SW 1271 (cell line): Measurements from ENCODE around the gene PAAF1.
"Not testable (repeated sequence)": the region's sequence is repeated elsewhere in the genome, so short reads cannot be mapped to it uniquely, and the experiment has no call there.

ENCODE experiments used
- DNase-seq, 2 experiments: peaks; one replicate each; lab custom pipeline; 2025; lab: John Stamatoyannopoulos, UW

Gene PAAF1, protein sequence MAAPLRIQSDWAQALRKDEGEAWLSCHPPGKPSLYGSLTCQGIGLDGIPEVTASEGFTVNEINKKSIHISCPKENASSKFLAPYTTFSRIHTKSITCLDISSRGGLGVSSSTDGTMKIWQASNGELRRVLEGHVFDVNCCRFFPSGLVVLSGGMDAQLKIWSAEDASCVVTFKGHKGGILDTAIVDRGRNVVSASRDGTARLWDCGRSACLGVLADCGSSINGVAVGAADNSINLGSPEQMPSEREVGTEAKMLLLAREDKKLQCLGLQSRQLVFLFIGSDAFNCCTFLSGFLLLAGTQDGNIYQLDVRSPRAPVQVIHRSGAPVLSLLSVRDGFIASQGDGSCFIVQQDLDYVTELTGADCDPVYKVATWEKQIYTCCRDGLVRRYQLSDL

DNA sequence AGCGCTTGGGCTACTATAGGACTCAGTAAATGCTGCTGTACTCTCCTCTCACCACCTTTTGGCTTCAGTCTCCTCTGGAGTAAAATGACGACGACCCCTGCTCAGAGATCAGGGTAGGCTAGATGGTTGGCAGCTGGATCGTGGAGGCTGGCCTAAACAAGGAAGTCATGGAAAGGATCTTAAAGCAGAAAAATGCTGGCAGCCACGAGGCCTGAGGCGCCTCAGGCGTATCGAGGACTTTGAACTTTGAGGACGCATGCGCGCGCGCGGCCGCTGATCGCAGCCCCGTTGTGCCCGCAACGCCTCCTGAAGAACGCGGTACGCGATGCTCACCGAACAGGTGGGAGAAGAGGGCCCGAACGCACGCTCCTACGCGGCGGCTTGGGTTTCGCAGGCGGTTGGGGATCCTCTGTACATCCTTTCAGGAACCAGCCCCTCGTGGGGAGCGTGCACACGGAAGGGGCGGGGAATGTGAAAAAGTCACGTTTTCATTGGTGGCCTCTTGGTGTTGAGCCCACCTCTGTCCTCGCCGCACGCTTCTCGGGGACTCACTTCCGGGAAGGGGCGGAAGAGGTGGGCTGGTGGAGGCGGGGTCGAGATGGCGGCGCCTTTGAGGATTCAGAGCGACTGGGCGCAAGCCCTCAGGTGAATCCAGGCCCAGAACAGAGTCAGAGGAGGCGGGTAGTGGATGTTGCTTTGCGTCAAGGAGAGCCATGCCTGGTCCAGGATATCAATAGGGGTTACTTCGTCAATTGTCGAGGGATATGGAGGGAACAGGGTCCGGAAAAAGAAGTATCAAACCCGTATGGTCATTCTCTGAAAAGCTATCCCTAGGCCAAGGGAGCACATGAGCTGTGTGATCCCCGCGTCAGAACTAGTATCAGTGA is at the start of gene PAAF1, which contains the start of gene COA4:
PAAF1 (plus strand) TSS at position 576 of the 887 bp plus-strand sequence; CDS start at position 599, 23 bp downstream.
COA4 (minus strand) TSS at position 423 of the 887 bp plus-strand sequence. CDS start 3,468 bp downstream, outside the sequence.
- DNase-seq: peak; percentile 98 to 99

DNA sequence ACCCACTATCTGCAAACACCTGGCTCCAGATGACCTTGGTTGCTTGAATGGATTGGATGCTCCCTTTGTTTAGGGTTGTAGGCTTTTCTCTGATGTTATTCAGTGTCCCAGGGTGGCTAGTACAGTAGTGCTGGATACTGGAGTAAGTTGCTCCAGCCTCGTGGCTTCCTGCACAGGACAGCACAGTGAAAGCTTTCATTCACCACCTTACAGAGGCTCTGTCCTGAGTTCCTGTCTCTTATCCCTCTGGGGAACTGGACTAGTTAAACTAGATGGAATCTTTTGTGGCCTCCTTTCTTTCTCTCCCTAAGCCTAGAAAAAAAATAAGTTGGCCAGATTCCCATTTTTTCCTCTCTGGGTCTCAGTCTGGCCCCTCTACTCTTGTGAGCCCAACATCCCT is 46.5 kb upstream of the PAAF1 start:
- DNase-seq: no peak

DNA sequence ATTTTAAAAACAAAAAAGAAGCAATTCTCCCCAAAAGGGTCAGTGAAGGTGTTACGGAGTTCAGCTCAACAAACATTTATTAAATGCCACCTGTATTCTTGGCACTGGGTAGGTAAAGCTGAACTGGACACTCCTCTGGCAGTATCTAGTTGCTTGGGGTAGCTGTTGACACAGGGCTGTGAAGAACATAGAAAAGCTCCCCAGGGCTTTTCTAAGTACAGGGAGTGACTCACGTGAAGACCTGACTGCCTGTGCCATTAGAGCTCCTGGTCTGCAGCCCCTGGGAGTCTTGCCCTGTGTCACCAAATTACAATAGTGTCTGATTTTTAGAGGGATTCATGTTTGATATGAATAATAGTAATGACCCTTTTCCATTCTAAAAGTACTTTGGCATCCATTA is 43.7 kb upstream of the PAAF1 start:
- DNase-seq: no peak

DNA sequence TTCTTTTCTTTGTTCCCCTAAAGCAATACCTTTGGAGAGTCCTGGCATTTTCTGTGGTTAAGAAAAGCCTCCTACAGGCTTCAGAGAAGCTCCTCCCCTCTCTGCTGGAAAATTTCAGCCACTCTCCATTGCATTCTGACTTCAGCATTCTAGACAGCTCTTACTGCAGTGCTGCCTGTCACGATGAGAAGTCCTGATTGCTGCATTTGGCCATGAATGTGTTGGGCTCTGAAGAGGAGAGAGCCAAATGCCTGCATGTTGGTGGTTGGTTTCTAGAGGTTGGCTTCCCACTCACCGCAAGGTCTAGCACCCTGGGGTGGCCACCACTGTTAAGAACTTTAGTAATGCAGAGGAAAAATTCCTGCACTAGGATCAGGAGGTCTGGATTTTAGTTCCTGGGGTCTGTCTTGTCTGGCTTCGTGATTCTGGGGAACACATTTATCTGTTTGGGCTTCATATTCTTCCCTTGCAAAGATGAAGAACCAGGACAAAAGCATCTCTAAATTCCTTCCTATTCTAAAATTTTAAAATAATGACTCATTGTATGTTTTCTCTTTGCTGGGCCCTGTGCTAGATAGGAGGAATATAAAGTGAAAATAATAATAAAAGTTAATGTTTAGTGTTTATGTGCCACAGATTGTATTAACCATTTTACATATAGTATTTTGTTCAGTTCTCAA is 38.2 kb upstream of the PAAF1 start:
- no peak for DNase-seq

DNA sequence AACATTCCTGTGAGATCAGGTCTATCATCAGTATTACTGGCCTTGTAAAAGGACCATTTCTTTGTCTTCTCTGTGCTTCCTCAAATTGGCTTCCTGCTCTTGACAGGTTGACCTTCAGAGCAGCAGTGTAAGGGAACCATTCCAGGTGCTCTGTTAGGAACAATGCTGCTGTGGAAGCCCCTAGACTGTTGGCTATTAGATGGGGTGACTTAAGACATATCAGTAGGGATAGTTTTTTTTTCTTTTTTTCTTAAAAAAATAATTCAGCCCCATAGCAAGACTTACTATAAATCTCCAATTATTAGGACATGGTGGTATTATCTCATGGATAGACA is 37.7 kb upstream of the PAAF1 start:
- DNase-seq: no peak

DNA sequence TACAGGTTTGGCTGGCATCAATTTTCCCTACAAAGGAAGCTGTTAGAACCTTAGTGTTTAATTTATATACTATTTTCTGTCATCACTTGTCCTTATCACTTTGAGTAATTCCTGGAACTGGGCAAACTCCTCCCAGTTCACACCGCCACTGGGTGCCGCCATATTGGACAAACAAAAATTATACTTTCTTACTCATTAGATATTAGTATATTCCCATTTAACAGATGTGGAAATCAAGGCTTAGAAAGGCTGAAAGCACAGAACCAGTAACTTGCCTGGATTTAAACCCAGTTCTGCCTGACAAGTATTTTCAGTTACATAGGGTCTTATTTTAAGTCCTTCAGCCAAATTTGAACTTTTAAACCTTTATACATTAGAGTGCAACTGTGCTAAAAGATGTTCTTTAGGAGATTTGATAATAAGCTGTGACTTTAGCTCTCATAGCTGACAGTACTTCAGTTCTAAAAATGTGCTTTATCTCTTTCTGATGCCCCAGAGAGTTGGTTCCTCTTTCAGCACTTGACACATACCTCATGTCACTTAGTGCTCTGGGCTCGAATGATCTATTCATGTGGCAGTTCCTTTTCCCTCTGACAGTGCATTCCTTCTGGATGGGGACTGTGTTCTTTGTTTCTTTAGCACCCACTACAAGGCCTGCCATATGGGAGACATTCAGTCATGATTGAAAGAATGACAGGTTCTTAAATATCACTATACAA is 25.6 kb upstream of the PAAF1 start:
- no peak for DNase-seq

DNA sequence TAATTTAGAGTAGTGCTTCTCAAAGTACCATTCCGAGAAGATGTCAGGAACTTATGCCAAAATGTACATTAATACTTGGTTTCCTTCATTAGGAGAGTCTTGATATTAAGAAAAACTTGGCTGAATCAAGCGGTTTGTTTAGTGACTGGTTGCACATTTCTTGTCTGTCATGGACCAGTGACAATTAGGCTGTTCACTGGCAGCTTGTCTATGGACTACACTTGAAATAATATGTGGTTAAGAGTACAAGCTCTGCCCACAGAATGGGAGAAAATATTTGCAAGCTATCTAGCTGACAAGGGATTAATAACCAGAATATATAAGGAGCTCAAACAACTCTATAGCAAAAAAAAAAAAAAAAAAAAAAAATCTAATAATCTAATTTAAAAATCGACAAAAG is 24.8 kb upstream of the PAAF1 start:
- no peak for DNase-seq

DNA sequence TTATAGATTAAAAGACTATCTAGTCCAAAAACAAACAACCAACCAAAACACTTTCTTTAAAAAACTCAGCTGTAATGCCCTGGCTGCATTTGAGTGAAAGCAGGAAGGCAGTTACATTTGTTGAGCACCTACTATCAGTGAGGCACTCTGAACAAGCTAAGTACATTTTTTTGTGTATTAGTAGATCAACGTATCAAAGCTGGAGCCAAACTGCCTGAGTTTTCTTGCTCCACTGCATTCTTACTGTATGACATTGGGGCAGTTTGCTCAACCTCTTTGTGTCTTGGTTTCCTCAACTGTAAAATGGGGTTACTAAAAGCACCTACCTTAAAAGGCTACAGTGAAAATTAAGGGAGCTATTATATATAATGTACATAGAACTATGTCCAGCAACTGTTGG is 22.1 kb upstream of the PAAF1 start:
- no peak for DNase-seq

DNA sequence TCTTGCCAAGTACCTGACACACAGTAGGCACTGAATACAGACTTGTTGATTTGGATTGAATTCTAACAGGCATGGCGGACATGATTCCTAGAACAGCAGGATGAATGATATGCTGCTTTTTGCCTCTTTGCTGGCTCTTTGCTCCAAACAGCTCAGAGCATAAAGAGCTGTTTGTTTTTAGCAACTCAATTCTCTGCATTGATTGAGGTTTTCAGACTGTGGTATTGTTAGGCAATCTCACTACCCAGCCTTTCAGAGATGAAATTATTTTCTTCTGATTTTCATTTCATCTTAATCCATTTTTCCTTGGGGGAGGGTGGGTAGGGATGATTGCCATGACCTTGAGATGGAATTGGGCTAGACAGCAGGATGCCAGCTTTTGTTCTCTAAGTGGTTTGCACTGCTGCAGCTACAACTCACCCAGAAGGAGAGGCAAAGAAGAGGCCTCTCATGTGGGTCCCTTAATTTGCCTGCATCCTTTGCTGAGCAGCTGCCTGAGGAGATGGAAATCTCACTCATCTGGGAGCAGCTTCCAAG is 20.7 kb upstream of the PAAF1 start:
- DNase-seq: no peak

DNA sequence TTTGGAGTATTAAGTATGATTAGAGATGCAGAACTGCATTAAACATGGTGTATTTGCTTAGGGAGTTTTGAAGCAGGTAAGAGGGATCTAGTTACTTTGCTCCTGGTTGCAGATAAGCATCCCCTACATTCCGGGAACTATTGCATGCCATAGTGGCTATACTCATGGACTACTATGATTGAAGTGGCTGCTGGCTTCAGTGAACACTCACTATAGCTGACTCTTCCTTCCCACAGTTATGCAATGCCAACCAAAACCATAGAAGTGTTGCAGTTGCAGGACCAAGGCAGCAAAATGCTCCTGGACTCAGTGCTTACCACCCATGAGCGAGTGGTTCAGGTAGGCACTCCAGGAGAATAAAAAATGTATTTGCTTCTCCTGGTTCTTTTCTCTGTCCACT is 17.1 kb upstream of the PAAF1 start:
- DNase-seq: no peak

DNA sequence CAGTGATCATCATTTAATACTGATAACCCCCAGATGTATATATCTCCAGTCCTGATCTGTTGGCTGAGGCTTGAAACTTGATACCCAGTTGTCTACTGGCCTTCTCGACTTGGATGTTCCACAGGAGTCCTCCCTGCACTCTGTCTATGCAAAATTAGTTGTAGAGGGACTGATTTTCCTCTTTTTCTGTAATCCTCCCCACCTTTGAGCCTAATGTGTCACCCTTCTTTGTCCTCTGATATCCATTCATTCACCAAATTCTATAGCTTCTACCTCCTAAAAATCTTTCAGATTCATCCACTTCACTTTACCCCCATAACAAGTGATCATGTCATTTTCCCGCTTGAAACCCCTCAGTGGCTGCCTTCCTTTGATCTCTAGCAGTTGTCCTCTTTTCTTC is 16.6 kb upstream of the PAAF1 start:
- no peak for DNase-seq

DNA sequence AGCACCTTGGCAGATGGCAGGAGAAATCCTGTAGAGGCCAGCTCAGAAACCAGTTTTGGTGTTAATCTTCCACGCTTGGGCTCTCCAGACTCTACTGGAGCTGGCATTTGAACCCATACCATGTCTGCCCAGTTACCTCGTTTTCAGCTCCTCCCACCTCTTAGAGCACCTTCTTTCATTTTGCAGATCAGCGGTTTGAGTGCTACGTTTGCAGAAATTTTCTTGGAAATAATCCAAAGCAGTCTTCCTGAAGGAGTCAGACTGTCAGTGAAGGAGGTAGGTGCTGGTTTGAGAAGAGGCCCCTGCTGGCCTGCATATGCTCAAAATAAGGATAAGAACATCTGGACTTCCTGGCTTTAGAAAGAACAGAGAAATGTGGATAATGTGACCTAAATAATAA is 13.8 kb upstream of the PAAF1 start:
- DNase-seq: no peak

DNA sequence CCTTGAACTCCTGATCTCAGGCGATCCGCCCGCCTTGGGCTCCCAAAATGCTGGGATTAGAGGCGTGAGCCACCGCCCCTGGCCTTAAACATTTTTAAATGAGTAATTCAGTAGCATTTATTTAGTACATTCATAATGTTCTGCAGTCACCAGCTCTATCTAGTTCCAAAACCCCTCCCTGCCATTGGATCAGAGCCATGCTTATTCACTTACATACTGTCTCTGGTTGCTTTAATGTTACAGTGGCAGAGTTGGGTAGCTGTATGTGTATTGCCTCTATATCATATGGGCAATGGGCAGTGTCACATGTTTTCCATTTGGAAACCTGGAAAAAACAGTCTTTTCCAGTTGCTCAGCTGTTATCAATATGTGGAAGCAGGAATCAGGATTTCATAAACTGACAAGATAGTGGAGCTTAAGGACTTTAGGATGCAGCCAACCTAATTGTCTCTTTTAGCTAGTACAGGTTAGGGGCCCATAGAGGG is 10.7 kb upstream of the PAAF1 start:
- no peak for DNase-seq

DNA sequence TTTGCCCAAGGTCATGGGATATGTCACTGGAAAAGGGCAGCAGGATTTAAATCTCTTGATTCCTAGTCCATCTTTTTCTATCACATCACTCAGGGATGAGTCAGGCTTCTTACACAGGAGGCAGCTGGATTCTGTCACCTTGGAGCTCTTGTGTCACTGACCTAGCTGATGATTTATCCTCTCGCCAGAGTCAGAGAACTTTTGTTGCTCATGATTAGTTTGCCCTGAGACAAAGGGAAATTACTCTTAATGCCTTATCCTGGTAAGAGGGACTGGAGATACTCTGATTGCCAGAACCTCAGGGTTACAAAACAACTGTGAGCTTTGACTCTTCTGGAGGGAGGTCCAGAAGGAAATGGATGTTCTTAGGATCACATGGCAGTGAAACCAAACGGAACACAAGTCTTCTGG is 10.2 kb upstream of the PAAF1 start:
- peak; percentile 33 to 78 for DNase-seq

DNA sequence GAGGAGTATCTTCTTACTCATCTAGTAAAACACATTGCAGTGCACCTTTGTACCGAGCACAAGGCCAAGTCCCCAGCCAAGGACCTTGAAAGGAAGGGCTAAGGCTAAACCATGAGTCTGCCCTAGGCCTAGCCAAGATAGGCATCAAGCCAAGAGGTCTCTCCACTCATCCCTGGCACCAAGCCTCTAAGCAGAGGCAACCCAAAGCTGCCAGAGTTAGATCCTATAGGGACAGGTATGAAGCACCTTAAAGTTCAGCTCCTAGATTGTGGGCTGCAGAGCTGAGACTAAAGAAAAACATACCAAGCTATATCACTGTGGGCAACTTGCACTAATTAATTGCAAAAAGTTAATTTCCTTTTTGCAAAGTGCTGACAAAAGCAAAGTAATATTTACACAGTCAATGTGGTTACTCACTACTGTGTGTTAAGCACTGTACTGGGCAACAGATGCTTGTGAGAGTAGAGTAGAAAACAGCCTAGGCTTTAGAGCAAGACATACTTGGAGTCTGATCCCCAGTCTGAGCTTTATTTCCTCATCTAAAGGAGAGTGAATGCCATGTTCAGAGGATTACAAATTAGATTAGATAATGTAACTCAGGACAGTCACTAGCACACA is 7.4 kb upstream of the PAAF1 start:
- no peak for DNase-seq

DNA sequence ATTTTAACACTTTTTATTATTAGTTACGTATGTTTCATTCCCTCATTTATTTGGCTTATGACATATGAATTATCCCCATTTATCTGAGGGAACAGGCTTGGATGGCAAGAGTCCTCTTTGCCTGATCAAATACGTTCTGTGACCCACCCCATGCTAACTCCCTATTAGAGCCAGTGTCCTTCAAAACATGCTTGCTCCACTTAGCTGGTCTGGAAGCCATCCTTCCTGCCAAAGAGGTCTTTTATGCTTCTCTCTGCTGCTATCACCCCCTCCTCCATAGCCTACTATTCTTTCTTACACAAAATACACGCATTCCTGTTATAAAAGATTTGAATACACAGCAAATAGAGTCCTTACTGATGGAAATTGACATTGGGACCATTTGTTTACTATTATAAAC is 6.5 kb upstream of the PAAF1 start:
- DNase-seq: no peak

DNA sequence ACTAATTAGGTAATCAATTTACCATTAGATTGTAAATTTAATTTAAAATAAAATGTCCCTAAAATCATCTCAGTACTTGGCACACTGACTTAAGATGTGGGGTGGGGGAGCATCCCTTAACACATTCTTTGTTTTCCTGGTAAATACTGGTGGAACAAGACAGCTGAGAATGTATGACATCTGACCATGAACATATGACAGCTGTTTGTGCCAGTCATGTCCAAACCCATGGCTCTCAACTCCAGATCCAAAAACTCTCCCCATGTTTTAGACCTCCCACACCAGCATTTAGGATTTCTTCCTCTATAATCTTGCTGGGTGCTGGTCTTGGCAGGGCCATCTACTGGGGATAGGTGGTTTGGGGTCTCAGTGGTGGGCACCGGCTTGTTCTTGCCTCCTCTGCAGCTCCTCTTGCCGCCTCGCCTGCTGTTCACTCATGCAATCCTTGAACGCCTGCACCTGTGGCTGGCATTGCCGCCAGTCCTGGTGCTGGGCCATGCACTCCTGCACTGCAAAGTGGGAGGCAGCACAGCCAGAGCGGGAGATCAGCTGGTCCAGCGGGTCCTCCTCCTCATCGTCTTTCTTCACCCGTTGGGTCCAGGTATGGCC is 3.9 kb upstream of the PAAF1 start:
- DNase-seq: no peak

DNA sequence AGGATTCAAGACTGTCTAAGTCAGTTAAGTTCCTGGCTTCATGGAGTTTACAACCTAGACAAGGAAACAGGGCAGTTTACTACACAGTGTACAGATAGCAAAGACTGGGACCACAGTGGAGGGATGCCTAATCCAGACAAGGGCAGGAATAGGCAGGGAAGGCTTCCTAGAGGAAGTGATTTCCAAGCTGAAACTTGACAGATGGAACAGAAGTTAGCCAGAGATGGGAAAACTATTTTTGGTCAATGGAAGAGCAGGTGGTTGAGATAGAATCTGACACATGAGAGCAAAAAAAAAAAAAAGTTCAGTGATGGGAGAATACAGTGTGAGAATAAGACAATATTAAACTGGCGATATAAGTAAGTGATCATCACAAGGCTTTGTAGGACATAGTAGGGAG is 1.4 kb upstream of the PAAF1 start:
- DNase-seq: no peak

DNA sequence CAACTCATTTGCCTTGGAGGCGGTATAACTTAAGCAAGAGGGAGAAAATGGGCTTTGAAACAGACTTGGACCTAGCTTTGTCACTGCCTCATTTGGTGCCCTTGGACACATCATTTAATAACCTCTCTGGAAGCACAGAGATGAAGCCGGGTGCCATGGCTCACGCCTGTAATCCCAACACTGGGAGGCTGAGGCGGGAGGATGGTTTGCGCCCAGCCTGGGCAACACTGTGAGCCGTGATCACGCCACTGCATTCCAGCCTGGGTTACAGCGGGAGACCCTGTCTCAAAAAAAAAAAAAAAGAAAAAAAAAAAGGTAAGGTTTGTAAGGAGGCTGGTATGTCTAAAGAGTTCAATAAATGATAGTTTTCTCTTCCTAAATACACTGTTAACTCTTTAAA is 959 bp upstream of the PAAF1 start:
- DNase-seq: no peak

DNA sequence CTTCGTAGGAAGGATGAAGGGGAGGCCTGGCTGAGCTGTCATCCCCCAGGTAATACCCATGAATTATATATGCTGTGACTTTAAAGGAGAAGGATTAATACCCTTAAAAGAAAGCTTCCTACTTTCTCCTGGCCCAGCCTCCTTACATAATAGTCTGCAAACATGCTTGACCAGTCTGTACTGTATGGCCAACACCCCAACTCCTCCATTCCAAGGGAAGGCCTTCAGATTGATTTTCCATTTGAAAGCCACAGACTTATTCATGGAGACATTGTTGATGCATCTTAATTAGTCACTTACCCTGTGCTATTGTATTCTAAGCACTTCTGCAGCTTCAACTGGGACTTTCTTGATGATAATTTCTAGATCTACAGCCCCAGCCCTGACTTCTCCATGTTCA is 2.0 kb downstream of the PAAF1 start:
- DNase-seq: no peak

DNA sequence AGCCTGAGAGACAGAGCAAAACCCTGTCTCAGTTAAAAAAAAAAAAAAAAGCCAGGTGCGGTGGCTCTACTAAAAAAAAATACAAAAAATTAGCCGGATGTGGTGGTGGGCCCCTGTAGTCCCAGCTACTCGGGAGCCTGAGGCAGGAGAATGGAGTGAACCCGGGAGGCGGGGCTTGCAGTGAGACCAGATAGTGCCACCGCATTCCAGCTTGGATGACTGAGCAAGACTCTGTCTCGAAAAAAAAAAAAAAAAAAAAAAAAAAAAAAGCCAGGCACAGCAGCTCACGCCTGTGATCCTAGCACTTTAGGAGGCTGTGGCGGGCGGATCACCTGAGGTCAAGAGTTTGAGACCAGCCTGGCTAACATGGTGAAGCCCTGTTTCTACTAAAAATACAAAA is 3.6 kb downstream of the PAAF1 start:
- not testable (repeated sequence) for DNase-seq
